Mucosa of rectum (tissue), 2 donors: Measurements from ENCODE around the gene NR1H4.
"Not testable (repeated sequence)": the region's sequence is repeated elsewhere in the genome, so short reads cannot be mapped to it uniquely, and the experiment has no call there.

ENCODE experiments used
- H3K27ac ChIP-seq, 2 donors: one replicate each; pipeline ENCODE4 v1.7.0; 2013; ENCODE audit warnings: inconsistent platforms in 2 of 2, low read depth in 2 of 2, low read length in 2 of 2
- H3K27me3 ChIP-seq, 2 donors: one replicate each; pipeline ENCODE4 v1.7.0; 2013; ENCODE audit warnings: low read length in 2 of 2; ENCODE audit not compliant: control insufficient read depth in 2 of 2, insufficient read depth in 2 of 2
- H3K36me3 ChIP-seq, 2 donors: one replicate each; pipeline ENCODE4 v1.7.0; 2013; ENCODE audit warnings: low read length in 2 of 2; ENCODE audit not compliant: control insufficient read depth in 2 of 2, insufficient read depth in 2 of 2
- H3K4me1 ChIP-seq, 2 donors: one replicate each; pipeline ENCODE4 v1.7.0; 2013; ENCODE audit warnings: low read length in 2 of 2, mild to moderate bottlenecking in 1 of 2; ENCODE audit not compliant: control insufficient read depth in 2 of 2, insufficient read depth in 2 of 2
- H3K4me3 ChIP-seq, 2 donors: one replicate each; pipeline ENCODE4 v1.7.0; 2013; ENCODE audit warnings: low read length in 2 of 2
- H3K9ac ChIP-seq, 2 donors: one replicate each; pipeline ENCODE4 v1.7.0; 2013; ENCODE audit warnings: low read length in 2 of 2, low read depth in 1 of 2, mild to moderate bottlenecking in 1 of 2
- H3K9me3 ChIP-seq, 2 donors: one replicate each; pipeline ENCODE4 v1.7.0; 2013; ENCODE audit warnings: low read length in 2 of 2; ENCODE audit not compliant: control insufficient read depth in 2 of 2
- donor health status: healthy.
- donor health status: Normal muscosa, but diverticular disease.

NR1H4 gene

DNA sequence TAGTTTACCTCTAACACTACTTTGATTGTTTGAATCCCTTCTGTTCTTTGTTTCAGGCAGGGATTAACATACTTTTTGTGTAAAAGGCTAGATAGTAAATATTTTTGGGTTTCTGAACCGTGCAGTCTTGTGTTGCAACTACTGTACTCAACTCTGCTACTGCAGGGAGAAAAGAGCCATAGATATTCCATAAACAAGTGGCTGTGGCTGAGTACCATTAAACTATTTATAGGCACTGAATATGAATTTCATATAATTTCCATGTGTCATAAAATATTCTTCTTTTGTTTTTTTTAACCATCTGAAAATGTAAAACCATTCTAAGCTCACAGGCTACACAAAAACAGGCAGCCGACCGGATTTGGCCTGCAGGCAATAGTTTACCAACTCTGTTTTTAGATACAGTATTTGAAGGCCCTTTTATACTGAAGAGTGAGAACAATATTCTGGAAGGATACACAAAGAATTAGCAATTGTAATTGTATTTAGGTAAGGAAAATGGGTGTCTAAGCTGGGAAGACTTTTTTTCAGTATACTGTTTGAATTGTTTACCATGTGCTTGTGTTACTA is 15.7 kb downstream of the NR1H4 start:
- H3K27ac ChIP-seq = no peak overlapping the region
- H3K4me1 ChIP-seq = peaks cover 0 to 8% of the 10 kb centered on the region in 2 donors
- no peaks in the 10 kb centered on the region for H3K36me3 ChIP-seq
- H3K4me3 ChIP-seq = no peak overlapping the region
- H3K27me3 ChIP-seq = no peaks in the 10 kb centered on the region
- H3K9me3 ChIP-seq = no peaks in the 10 kb centered on the region
- H3K9ac ChIP-seq = no peak overlapping the region

DNA sequence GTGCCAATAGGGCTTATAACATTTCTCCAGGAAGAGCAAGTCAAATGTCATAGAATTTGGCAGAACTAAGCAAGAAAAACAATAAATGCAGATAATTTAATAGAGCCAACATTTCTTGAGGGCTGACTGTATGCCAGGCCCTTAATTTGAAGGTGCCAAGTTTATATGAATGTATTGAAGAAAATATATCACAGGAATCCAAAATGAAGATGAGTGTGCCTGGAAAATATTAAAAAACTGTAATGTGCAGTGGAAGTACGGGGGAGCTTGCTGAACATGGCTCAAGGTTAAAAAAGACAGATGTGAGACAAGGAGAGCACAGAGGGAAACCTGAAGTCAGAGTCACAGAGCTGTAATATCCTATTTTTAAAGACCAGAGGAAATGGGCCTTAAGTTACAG is 16.4 kb downstream of the NR1H4 start:
- H3K9me3 ChIP-seq = no peaks in the 10 kb centered on the region
- no peak overlapping the region for H3K27ac ChIP-seq
- peaks cover 0 to 6% of the 10 kb centered on the region in 2 donors for H3K4me1 ChIP-seq

DNA sequence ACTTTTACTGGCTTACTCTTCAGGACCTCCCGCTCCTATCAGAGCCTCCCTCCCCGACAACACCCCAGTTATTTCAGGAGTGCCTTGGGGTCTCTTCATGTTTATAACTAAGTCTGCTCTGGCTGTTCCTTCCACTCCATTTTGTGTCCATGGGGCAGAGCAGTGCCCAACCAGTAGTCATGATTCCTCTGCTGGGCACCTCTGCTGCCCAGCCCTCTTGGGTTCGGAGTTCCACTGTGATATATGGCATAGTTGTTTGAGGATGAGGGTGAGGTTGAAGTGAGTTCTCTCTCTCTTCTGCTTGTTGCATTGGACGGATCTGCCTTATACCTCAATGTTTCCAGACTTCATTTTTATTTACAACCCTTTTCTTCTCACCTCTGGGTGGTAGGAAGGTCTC is 17.4 kb downstream of the NR1H4 start:
- H3K36me3 ChIP-seq = no peaks in the 10 kb centered on the region
- no peaks in the 10 kb centered on the region for H3K9me3 ChIP-seq
- no peak overlapping the region for H3K4me3 ChIP-seq
- H3K4me1 ChIP-seq = peaks cover 0 to 5% of the 10 kb centered on the region in 2 donors
- H3K27me3 ChIP-seq = no peaks in the 10 kb centered on the region
- no peak overlapping the region for H3K9ac ChIP-seq
- no peak overlapping the region for H3K27ac ChIP-seq

More for the DNA sequence above, 16.4 kb downstream of the NR1H4 start:
- Histone ChIP-seq H3K36me3 (no peaks in the 10 kb centered on the region), H3K9ac (no peak overlapping the region), H3K4me3 (no peak overlapping the region), H3K27me3 (no peaks in the 10 kb centered on the region)

DNA sequence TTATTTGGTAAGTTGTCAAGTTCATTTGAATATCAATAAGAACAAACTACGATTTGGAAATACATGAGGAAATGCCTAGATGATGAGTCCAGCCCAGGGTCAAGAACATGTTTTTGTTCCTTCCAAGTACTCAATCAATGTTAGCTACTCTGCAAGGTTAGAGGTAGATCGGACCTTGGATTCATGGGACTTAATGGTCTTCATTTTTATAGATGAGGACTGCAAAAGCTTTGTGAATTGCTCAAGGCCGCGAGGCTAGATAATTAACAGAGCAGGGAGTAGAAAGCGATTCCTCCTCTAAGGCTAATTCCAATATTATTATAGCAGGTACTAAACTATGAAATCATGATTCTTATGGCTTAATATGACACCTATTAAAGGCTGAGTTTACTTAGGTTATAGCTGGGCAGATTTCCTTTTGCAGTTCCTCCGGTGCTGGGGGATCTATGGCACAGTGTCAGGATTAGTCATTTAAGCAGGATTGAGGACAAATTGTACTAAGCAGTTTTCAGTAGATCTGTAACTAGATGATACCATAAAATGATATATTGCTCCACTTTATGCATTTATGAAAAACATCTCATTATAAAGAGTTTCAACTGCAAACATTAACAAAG is 19.8 kb downstream of the NR1H4 start:
- Histone ChIP-seq H3K36me3 (no peaks in the 10 kb centered on the region), H3K9ac (no peak overlapping the region), H3K4me1 (peaks cover 0 to 5% of the 10 kb centered on the region in 2 donors)

DNA sequence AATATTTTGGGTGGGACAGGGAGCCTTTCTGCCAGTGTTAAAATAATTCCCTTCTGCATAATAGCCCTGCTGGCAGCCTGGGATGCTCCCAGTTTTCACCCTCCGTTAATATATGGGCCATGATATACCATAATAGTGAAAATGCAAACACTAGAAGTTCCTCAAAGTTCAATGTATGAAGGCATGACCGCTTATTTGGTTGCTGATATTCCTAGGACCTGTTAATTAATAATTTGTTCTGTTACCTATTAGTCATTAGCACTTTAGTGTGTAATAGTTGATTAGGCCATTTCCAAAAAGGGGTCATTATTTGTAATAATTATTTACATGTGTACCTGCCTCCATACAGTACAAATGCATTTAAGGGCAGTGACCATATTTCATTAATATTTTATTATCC is 20.4 kb downstream of the NR1H4 start:
- H3K27ac ChIP-seq = no peak overlapping the region
- H3K4me3 ChIP-seq = no peak overlapping the region
- no peak overlapping the region for H3K9ac ChIP-seq
- H3K9me3 ChIP-seq = no peaks in the 10 kb centered on the region
- H3K4me1 ChIP-seq = peaks cover 0 to 5% of the 10 kb centered on the region in 2 donors
- H3K36me3 ChIP-seq = no peaks in the 10 kb centered on the region
- H3K27me3 ChIP-seq = no peaks in the 10 kb centered on the region

More for the DNA sequence above, 19.8 kb downstream of the NR1H4 start:
- H3K27ac ChIP-seq = no peak overlapping the region
- no peak overlapping the region for H3K4me3 ChIP-seq
- H3K9me3 ChIP-seq = no peaks in the 10 kb centered on the region
- no peaks in the 10 kb centered on the region for H3K27me3 ChIP-seq

DNA sequence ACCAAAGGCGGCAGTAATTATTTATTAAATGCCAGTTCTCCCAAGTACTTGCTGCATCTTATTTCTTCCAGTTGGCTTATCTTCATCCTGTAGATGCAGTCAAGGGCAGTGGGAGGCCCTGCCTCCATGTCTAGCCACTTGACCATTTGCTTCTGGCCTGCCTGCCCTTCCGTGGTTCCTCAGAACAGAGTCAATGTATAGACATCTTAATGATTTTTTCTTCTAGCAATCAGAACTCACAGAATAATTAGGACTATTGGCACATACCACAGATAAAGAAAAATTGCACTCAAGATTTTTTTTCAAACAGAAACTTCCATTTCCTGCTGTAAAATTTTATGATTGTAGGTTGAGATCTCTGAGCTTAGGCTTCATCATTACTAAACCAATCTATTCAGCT is 20.9 kb downstream of the NR1H4 start:
- Histone ChIP-seq H3K36me3 (no peaks in the 10 kb centered on the region), H3K4me3 (no peak overlapping the region), H3K9ac (no peak overlapping the region), H3K4me1 (peaks cover 0 to 5% of the 10 kb centered on the region in 2 donors), H3K9me3 (no peaks in the 10 kb centered on the region), H3K27ac (no peak overlapping the region), H3K27me3 (no peaks in the 10 kb centered on the region)

DNA sequence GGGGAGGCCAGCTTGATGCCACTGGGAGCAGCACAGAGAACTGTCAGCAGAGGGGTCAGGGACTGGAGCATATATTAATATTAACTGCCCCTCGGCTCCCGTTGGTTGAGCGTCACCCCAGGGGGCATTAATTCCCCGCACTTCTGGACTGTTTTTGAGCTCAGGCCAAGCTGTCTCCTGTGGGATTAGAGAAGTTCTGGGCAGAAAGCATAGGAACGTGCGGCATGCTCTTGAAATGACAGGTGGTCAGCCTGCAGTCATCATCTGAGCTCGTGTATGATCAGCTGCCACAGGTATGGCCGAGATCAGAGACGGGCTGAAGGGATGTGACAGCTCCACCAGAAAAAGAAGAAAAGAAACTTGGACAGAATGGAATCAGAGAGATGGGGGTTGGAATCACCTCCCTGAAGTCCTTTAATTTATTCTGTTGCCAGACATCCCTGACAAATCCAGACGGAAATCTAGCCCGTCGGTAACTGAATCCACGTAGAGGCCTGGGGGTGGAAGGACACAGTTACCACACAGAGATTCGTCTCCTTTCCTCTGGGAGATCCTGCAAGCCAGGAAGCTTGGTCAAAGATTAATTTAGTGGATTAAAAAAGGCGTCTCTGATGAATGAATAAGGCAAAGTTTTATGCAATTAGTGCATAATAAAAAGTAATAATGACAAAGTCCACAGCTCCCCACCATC is 23.6 kb downstream of the NR1H4 start:
- Histone ChIP-seq H3K4me3 (no peak overlapping the region), H3K9ac (no peak overlapping the region), H3K27ac (no peak overlapping the region), H3K9me3 (no peaks in the 10 kb centered on the region), H3K4me1 (peaks cover 0 to 5% of the 10 kb centered on the region in 2 donors), H3K27me3 (no peaks in the 10 kb centered on the region), H3K36me3 (no peaks in the 10 kb centered on the region)

DNA sequence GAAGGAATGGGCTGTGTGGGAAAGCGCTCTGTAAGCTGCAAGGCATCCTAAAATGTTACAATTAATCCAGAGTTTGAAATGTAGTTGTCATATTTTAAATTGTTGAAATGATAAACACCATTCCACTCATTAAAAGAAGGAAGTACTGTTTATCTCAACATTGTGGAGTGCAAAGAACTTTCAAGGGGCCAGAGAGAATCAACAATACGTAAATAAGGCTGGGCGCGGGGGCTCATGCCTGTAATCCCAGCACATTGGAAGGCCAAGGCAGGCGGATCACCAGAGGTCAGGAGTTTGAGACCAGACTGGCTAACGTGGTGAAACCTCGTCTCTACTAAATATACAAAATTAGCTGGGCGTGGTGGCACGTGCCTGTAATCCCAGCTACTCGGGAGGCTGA is 24.5 kb downstream of the NR1H4 start:
- no peak overlapping the region for H3K9ac ChIP-seq
- no peaks in the 10 kb centered on the region for H3K36me3 ChIP-seq
- H3K27me3 ChIP-seq = no peaks in the 10 kb centered on the region
- no peaks in the 10 kb centered on the region for H3K9me3 ChIP-seq
- peaks cover 0 to 5% of the 10 kb centered on the region in 2 donors for H3K4me1 ChIP-seq
- H3K4me3 ChIP-seq = no peak overlapping the region
- H3K27ac ChIP-seq = no peak overlapping the region

DNA sequence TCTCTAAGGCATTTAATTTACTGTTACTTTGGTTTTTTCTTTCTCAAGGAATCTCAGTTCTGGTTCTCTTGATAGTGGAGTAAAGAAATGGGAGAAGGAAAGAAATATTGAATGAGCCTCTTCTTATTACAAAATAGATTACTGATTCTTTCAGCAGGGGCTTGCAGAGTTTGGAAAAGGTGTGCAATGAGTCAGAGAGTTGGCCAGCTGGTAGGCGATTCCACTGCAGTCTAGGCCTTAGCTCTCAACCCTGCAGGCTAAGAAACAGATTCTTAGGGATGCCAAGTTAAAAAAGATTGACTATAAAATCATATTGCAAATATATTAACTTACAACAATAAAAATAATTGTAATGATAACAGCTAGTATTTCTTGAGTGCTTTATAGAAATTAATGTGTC is 25.8 kb downstream of the NR1H4 start:
- Histone ChIP-seq H3K27ac (no peak overlapping the region), H3K9ac (no peak overlapping the region), H3K27me3 (no peaks in the 10 kb centered on the region), H3K36me3 (no peaks in the 10 kb centered on the region), H3K4me3 (no peak overlapping the region), H3K9me3 (no peaks in the 10 kb centered on the region), H3K4me1 (peaks cover 0 to 3% of the 10 kb centered on the region in 2 donors)

DNA sequence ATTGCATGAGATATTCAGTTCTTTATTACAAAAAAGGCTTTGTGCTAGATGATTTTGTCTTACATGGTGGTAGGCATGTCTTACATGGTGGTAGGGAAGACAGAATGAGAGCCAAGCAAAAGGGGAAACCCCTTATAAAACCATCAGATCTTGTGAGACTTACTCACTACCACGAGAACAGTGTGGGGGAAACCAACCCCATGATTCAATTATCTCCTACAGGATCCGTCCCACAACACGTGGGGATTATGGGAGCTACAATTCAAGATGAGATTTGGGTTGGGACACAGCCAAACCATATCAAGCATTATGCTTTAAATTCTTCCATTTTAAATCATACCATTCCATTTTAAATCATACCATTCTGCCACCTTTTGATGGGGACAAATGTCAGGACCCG is 29.1 kb downstream of the NR1H4 start:
- Histone ChIP-seq H3K4me3 (peak overlapping the region in 1 of 2 donors; percentile 66), H3K4me1 (peaks cover 0 to 11% of the 10 kb centered on the region in 2 donors)
- not testable (repeated sequence) for H3K27me3 ChIP-seq, H3K27ac ChIP-seq, H3K36me3 ChIP-seq, H3K9me3 ChIP-seq, H3K9ac ChIP-seq
